HepG2 (cell line): ENCODE data around the gene PRR22. TPM values are rescaled to one million over a fixed set of nuclear protein-coding genes. Genes with fewer than 3 reads are reported as not detected.
A peak's percentile ranks its signal among the peaks of the same experiment; 100 is the strongest.

Experiments used
- ADNP ChIP-seq: sonication (generic); formaldehyde crosslinking; IDR thresholded peaks from 2 replicates; pipeline ENCODE4 v1.4.0; 2020; ENCODE audit warnings: missing genetic modification reagents
- HOXA5 ChIP-seq: sonication (generic); formaldehyde crosslinking; IDR thresholded peaks from 2 replicates; pipeline ENCODE4 v1.4.0; 2020; ENCODE audit warnings: missing genetic modification reagents
- KDM6A ChIP-seq: IDR thresholded peaks from 2 replicates; pipeline ENCODE4 v1.6.1; 2016; ENCODE audit warnings: low read depth
- RARG ChIP-seq: sonication (generic); formaldehyde crosslinking; IDR thresholded peaks from 2 replicates; pipeline ENCODE4 v1.4.0; 2020; ENCODE audit warnings: low read depth, mild to moderate bottlenecking, missing genetic modification reagents
- RFXAP ChIP-seq: sonication (generic); formaldehyde crosslinking; IDR thresholded peaks from 2 replicates; pipeline ENCODE4 v1.4.0; 2020; ENCODE audit warnings: missing genetic modification reagents, borderline replicate concordance
- TP53 ChIP-seq: sonication (generic); formaldehyde crosslinking; conservative IDR thresholded peaks from 2 replicates; pipeline ENCODE4 v1.4.0; 2020; ENCODE audit warnings: missing genetic modification reagents
- ZFY ChIP-seq: sonication (generic); formaldehyde crosslinking; IDR thresholded peaks from 2 replicates; pipeline ENCODE4 v1.4.0; 2020; ENCODE audit warnings: missing genetic modification reagents
- ZNF619 ChIP-seq: sonication (generic); formaldehyde crosslinking; IDR thresholded peaks from 2 replicates; pipeline ENCODE4 v1.4.0; 2020; ENCODE audit warnings: mild to moderate bottlenecking, missing genetic modification reagents
- ZNF792 ChIP-seq: IDR thresholded peaks from 2 replicates; pipeline ENCODE4 v1.6.1; 2016
- polyA plus RNA-seq, 8 experiments: library from polyadenylated mRNA; depleted of rRNA in 3 of 8; stranded (reverse) in 7 of 8; unstranded in 1 of 8; fragments of >200 nt; fragmentation: Illumina TruSeq in 4 of 8; extraction: Trizol in 4 of 8; gene quantifications; 2 replicates each; pipeline versions ENCODE4 v1.2.1 to v1.2.3, GENCODE V29; 2011 to 2016; ENCODE audit warnings: low read depth in 4 of 8, missing spikeins in 1 of 8, mixed read lengths in 1 of 8; ENCODE audit not compliant: insufficient read depth in 1 of 8
- total RNA-seq, 5 experiments: library from RNA; depleted of rRNA; stranded (reverse); fragments of >200 nt; fragmentation: Illumina TruSeq; extraction: Trizol; gene quantifications; 2 replicates each; pipeline ENCODE4 v1.2.3, GENCODE V29; 2016; ENCODE audit warnings: low read depth in 1 of 5
- TF ChIP-seq, protein P1 (sequence below): sonication (generic); formaldehyde crosslinking; conservative IDR thresholded peaks from 2 replicates; pipeline ENCODE4 v1.8.0; 2022; ENCODE audit warnings: missing genetic modification reagents
- TF ChIP-seq, protein P2 (sequence below): sonication (generic); formaldehyde crosslinking; conservative IDR thresholded peaks from 2 replicates; pipeline ENCODE4 v1.4.0; 2020; ENCODE audit warnings: missing genetic modification reagents
- TF ChIP-seq, protein P3 (sequence below): sonication (generic); formaldehyde crosslinking; IDR thresholded peaks from 2 replicates; pipeline ENCODE4 v1.8.1; 2022; ENCODE audit warnings: mild to moderate bottlenecking, missing genetic modification reagents
- TF ChIP-seq, protein P4 (sequence below): sonication (generic); formaldehyde crosslinking; IDR thresholded peaks from 2 replicates; pipeline ENCODE4 v1.5.1; 2020; ENCODE audit warnings: missing genetic modification reagents, mild to moderate bottlenecking, borderline replicate concordance
- TF ChIP-seq, protein P5 (sequence below): sonication (generic); formaldehyde crosslinking; IDR thresholded peaks from 2 replicates; pipeline ENCODE4 v1.4.0; 2020; ENCODE audit warnings: missing genetic modification reagents
- TF ChIP-seq, protein P6 (sequence below): sonication (generic); formaldehyde crosslinking; IDR thresholded peaks from 2 replicates; pipeline ENCODE4 v1.4.0; 2020; ENCODE audit warnings: low read depth, mild to moderate bottlenecking, missing genetic modification reagents

PRR22 gene
- total and polyA plus RNA-seq, 2 of the 13 experiments (the other 11 are each of a cell fraction or from before 2014, with no cell fraction given), result 0.84 to 2.3 TPM

DNA sequence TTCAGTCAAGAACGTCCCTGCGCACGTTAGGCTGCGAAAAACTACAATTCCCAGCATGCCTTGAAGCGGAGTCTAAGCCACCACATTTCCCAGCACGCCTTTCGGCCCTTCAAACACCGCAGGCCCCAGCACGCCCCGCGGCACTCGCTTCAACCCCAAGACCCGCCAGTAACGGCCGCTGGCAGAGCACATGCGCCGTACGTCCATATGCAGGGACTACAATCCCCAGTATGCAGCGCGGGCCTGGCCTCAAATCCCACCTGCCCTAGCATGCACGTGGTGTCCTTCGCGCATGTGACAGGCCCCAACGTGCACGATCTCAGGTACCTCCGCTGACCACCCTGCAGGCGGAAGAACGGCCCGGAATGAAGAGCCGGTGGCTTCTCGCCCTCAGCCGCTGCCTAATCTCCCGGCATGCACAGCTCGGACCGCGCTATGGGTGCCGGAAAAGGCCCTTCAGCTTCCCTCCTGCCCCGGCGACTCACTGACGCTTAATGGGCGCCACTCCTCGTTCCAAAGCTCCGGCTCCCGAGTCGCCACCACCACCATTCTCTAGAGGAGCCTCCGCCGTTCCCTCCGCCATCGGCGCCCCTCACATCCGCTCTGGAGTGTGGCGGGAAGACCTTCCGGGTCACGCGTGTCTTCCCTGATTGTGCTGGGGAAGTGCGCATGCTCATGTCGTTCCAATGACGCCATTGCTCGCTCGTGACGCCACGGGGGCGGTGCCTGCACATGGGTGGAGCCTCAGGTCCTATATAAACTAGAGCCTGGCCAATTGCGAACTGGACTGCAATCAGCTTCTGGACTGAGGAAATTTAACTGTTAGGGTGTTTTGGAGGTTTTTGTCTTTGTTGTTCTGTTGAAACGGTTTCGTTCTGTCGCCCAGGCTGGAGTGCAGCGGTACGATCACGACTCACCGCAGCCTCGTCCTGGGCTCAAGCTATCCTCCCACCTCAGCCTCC lies 6.3 kb upstream of the PRR22 start, which contains the start of gene DUS3L (continued):
- TF ChIP-seq, protein P1, sequence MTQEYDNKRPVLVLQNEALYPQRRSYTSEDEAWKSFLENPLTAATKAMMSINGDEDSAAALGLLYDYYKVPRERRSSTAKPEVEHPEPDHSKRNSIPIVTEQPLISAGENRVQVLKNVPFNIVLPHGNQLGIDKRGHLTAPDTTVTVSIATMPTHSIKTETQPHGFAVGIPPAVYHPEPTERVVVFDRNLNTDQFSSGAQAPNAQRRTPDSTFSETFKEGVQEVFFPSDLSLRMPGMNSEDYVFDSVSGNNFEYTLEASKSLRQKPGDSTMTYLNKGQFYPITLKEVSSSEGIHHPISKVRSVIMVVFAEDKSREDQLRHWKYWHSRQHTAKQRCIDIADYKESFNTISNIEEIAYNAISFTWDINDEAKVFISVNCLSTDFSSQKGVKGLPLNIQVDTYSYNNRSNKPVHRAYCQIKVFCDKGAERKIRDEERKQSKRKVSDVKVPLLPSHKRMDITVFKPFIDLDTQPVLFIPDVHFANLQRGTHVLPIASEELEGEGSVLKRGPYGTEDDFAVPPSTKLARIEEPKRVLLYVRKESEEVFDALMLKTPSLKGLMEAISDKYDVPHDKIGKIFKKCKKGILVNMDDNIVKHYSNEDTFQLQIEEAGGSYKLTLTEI (CRISPR knock-in tag), result no peak
- TF ChIP-seq ZNF619 (CRISPR knock-in tag) (0 out of 2 replicates have a peak, but pooled peaks have one; percentile 79), ZFY (CRISPR knock-in tag) (peak; percentile 90), ADNP (CRISPR knock-in tag) (no peak), HOXA5 (0 out of 2 replicates have a peak, but pooled peaks have one; percentile 7), RARG (no peak), RFXAP (no peak), KDM6A (CRISPR knock-in tag) (no peak), TP53 (CRISPR knock-in tag) (peak; percentile 28; the same call in 1 of the 2 replicates), ZNF792 (CRISPR knock-in tag) (peak; percentile 66; the same call in 1 of the 2 replicates)
- TF ChIP-seq, protein P2, sequence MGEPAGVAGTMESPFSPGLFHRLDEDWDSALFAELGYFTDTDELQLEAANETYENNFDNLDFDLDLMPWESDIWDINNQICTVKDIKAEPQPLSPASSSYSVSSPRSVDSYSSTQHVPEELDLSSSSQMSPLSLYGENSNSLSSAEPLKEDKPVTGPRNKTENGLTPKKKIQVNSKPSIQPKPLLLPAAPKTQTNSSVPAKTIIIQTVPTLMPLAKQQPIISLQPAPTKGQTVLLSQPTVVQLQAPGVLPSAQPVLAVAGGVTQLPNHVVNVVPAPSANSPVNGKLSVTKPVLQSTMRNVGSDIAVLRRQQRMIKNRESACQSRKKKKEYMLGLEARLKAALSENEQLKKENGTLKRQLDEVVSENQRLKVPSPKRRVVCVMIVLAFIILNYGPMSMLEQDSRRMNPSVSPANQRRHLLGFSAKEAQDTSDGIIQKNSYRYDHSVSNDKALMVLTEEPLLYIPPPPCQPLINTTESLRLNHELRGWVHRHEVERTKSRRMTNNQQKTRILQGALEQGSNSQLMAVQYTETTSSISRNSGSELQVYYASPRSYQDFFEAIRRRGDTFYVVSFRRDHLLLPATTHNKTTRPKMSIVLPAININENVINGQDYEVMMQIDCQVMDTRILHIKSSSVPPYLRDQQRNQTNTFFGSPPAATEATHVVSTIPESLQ, result 0 out of 2 replicates have a peak, but pooled peaks have one; percentile 16
- TF ChIP-seq, protein P3, sequence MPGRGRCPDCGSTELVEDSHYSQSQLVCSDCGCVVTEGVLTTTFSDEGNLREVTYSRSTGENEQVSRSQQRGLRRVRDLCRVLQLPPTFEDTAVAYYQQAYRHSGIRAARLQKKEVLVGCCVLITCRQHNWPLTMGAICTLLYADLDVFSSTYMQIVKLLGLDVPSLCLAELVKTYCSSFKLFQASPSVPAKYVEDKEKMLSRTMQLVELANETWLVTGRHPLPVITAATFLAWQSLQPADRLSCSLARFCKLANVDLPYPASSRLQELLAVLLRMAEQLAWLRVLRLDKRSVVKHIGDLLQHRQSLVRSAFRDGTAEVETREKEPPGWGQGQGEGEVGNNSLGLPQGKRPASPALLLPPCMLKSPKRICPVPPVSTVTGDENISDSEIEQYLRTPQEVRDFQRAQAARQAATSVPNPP (CRISPR knock-in tag), result peak; percentile 75; the same call in 1 of the 2 replicates
- TF ChIP-seq, protein P4, sequence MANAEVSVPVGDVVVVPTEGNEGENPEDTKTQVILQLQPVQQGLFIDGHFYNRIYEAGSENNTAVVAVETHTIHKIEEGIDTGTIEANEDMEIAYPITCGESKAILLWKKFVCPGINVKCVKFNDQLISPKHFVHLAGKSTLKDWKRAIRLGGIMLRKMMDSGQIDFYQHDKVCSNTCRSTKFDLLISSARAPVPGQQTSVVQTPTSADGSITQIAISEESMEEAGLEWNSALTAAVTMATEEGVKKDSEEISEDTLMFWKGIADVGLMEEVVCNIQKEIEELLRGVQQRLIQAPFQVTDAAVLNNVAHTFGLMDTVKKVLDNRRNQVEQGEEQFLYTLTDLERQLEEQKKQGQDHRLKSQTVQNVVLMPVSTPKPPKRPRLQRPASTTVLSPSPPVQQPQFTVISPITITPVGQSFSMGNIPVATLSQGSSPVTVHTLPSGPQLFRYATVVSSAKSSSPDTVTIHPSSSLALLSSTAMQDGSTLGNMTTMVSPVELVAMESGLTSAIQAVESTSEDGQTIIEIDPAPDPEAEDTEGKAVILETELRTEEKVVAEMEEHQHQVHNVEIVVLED, result peak; percentile 89
- TF ChIP-seq, protein P5, sequence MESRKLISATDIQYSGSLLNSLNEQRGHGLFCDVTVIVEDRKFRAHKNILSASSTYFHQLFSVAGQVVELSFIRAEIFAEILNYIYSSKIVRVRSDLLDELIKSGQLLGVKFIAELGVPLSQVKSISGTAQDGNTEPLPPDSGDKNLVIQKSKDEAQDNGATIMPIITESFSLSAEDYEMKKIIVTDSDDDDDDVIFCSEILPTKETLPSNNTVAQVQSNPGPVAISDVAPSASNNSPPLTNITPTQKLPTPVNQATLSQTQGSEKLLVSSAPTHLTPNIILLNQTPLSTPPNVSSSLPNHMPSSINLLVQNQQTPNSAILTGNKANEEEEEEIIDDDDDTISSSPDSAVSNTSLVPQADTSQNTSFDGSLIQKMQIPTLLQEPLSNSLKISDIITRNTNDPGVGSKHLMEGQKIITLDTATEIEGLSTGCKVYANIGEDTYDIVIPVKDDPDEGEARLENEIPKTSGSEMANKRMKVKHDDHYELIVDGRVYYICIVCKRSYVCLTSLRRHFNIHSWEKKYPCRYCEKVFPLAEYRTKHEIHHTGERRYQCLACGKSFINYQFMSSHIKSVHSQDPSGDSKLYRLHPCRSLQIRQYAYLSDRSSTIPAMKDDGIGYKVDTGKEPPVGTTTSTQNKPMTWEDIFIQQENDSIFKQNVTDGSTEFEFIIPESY (CRISPR knock-in tag), result peak; percentile 80
- TF ChIP-seq, protein P6, sequence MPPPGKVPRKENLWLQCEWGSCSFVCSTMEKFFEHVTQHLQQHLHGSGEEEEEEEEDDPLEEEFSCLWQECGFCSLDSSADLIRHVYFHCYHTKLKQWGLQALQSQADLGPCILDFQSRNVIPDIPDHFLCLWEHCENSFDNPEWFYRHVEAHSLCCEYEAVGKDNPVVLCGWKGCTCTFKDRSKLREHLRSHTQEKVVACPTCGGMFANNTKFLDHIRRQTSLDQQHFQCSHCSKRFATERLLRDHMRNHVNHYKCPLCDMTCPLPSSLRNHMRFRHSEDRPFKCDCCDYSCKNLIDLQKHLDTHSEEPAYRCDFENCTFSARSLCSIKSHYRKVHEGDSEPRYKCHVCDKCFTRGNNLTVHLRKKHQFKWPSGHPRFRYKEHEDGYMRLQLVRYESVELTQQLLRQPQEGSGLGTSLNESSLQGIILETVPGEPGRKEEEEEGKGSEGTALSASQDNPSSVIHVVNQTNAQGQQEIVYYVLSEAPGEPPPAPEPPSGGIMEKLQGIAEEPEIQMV (CRISPR knock-in tag), result peak; percentile 83
